Measurements from ENCODE around the gene ZNF354B. TPM values are rescaled to one million over a fixed set of nuclear protein-coding genes. Genes with fewer than 3 reads are reported as not detected.

Gene ZNF354B
- 25.1 TPM for total RNA-seq

GRCh38 chr5:178859625-178860521 is at the start of gene ZNF354B:
Gene ZNF354B, plus strand, starts transcription at chr5:178859953. Its CDS starts 1,095 bp downstream, at chr5:178861048.

GRCh38 chr5:178895615-178896571 is 36.1 kb downstream of the ZNF354B start, which contains the start of gene ZFP2:
Gene ZFP2, plus strand, starts transcription at chr5:178895913. Its CDS starts 35,401 bp downstream, at chr5:178931314.

Small RNA genes within 50 kb of the gene (small RNA-seq; reads per million reads assigned to genes)
- gene AC126915.2: not detected
- not detected for gene AC126915.3

Other genes starting within 250 kb of the ZNF354B start
- gene CLK4, start 232.9 kb upstream of the ZNF354B start, total RNA-seq: 41.5 TPM
- 18.5 TPM for gene ZNF354A, start 129.3 kb upstream of the ZNF354B start, total RNA-seq
- gene ZFP2, start 36.0 kb downstream of the ZNF354B start, total RNA-seq: 7.6 TPM
- gene ZNF454, start 81.2 kb downstream of the ZNF354B start, total RNA-seq: 10.6 TPM
- 0.23 TPM for gene GRM6, start 135.4 kb downstream of the ZNF354B start, total RNA-seq
- 13.1 TPM for gene ZNF879, start 163.9 kb downstream of the ZNF354B start, total RNA-seq
- 42.2 TPM for gene ZNF354C, start 200.4 kb downstream of the ZNF354B start, total RNA-seq